Adrenal gland (tissue), 5 donors: Measurements from ENCODE around the gene DET1.

Source experiments
- POLR2A ChIP-seq, 2 donors: fragments of 450-650 bp; IDR thresholded peaks; one replicate each; pipeline ENCODE4 v1.6.1; 2017; ENCODE audit warnings: antibody characterized with exemption in 2 of 2, mild to moderate bottlenecking in 2 of 2, moderate library complexity in 1 of 2
- TF ChIP-seq, protein P1 (sequence below), 6 experiments: fragments of 450-650 bp in 4 of 6; fragments of 200-600 bp in 2 of 6; sonication (generic) in 1 of 6; IDR thresholded peaks; 1 replicate in 5 of 6; 2 replicates in 1 of 6; pipeline versions ENCODE4 v1.5.1 to v1.8.0; 2016 to 2021; ENCODE audit warnings: antibody characterized with exemption in 6 of 6, mild to moderate bottlenecking in 2 of 6, moderate library complexity in 1 of 6
- donor health status: DM: no; HTN: no; CAD: no.

- TF ChIP-seq, protein P1, sequence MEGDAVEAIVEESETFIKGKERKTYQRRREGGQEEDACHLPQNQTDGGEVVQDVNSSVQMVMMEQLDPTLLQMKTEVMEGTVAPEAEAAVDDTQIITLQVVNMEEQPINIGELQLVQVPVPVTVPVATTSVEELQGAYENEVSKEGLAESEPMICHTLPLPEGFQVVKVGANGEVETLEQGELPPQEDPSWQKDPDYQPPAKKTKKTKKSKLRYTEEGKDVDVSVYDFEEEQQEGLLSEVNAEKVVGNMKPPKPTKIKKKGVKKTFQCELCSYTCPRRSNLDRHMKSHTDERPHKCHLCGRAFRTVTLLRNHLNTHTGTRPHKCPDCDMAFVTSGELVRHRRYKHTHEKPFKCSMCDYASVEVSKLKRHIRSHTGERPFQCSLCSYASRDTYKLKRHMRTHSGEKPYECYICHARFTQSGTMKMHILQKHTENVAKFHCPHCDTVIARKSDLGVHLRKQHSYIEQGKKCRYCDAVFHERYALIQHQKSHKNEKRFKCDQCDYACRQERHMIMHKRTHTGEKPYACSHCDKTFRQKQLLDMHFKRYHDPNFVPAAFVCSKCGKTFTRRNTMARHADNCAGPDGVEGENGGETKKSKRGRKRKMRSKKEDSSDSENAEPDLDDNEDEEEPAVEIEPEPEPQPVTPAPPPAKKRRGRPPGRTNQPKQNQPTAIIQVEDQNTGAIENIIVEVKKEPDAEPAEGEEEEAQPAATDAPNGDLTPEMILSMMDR (IDR thresholded peaks at IDR 0.05) = no peak
- TF ChIP-seq POLR2A (IDR thresholded peaks at IDR 0.05) = no peak
Observed at GRCh38 chr15:88487796-88488523, 58.5 kb downstream of the DET1 start.
